HG02678 (cell line): ENCODE measurements around the gene MSI2.
"Not testable (repeated sequence)": the region's sequence is repeated elsewhere in the genome, so short reads cannot be mapped to it uniquely, and the experiment has no call there.

Experiments used
- ATAC-seq: cut with Tn5 transposase; IDR thresholded peaks from one replicate; pipeline ENCODE4 v1.9.1; 2021; ENCODE audit warnings: mild to moderate bottlenecking, moderate library complexity; ENCODE audit not compliant: unreplicated experiment

MSI2 gene

DNA sequence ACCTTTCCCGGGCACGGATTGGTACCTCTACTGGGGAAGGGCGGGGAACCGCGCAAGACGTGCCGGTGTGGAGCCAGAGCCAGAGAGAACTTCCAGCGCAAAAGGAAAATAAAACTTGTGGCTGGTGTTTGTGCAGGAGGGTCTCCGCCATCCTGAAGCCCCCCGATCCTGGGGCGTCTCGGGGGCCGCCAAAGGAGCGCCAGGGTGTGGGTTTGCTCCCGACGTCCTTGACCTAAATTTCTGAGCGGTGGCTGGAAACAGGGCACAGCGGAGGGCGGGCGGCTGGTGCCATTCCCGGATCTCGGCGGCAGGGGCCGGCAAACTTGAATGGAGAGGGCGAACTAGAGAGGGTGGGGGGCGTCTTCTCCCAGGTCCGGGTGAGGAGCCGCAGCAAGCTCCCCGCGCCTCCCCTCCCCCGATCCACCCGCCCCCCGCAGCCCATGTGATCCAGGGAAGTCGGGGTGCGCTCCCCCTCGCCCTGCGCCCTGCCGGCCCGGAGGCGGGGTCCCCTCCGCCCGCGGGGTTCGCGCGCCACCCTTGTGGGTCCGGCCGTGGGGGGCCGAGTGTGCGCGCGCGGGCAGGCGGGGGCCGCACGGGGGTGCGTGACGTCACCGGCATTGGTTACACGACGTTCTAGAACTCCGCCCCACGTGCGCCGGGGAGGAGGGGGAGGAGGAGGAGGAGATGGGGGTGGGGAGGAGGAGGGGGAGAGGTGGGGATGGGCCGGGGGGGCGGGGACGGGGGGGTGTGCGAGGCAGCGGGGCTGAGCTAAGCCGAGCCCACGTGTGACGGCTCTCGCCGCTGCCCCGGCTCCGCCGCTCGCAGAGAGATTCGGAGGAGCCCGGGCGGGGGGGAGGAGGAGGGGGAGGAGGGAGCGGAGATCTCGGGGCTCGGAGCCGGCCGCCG, at the start of gene MSI2:
MSI2 (plus strand) TSS at position 748 of the 906 bp plus-strand sequence. CDS start 220 bp downstream, outside the sequence.
- ATAC-seq = peak; percentile 76

DNA sequence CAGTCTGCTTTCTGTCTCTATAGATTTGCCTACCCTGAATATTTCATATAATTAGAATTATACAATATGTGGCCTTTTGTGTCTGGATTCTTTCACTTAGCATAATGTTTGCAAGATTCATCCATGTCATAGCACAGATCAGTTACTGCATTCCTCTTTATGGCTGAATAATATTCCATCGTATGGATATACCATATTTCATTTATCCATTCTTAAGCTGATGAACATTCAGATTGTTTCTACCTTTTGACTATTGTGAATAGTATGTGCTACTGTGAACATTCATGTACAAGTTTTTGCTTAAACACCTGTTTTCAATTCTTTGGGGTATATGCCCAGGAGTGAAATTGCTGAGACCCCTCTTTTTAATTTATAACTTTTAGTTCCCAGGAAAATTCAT, 49.4 kb upstream of the MSI2 start:
- no peak for ATAC-seq

DNA sequence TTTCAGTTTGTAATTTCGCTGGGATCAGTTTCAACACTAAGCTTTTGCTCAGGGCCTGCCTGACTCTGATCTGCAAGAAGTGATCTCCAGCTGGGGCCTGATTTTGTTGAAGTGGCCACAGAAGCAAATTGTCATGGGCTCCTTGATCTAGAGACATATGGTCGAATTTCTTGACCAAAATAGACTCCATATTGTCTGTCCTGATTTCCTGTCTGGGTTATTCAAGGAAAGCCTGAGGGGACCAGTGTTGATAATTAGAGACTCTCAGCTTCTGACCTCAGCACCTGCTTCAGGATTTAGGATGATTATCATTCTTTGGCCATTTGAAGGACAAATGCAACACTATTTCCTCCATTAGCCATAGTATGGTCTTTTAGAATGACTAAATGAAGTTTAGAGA, 48.9 kb upstream of the MSI2 start:
- ATAC-seq = no peak

DNA sequence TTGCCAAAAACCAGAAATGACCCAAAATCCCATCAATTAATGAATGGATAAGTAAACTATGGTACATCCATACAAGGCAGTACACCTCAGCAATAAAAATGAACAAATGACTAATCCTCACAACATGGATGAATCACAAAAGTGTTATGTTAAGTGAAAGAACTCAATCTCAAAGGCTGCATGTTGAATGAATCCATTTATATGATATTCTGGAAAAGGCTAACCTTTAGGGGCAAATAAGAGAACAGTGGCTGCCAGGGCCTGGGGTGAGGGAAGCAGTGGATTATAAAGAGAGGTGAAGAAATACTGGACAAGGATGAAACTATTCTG, 46.1 kb upstream of the MSI2 start:
- ATAC-seq = no peak

DNA sequence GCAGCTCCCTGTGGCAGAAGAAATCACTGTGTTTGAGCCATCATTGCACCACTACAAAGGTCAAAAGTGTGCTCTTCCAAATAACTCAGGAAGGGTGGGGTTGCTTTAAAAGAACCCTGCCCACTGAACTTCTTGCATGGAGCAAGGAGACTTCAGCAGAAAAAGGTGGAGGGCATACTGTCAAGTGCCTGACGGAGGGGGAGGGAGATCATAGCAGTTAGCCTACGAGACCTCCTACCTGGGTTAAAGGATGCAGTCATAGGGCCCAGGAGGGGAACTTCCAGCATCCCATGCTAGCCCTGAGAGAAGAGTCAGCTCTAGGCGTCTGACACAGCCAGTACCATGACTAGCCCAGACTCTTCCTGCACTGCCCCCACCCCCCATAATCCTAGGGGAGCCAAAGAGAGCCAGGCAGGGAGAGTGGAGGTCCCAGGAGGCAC, 45.3 kb upstream of the MSI2 start:
- no peak for ATAC-seq

DNA sequence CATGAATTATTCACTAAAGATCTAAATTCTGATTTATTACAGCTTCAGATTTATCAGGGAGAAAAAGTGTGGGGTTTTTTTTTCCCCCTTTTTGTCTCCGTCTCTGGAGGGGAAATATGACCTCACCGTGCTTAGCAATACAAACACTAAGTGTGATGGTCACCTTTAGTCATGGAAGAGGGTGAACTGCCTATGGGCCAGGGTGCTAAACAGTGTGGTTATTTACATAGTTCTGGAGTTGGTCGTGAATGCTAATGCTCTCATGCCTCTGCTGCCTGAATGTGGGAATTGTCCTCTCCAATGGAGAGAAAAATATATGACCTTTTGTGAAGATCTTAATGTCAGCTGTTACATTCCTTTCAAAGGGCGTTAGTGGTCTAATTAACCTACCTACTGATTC, 44.8 kb upstream of the MSI2 start:
- no peak for ATAC-seq

DNA sequence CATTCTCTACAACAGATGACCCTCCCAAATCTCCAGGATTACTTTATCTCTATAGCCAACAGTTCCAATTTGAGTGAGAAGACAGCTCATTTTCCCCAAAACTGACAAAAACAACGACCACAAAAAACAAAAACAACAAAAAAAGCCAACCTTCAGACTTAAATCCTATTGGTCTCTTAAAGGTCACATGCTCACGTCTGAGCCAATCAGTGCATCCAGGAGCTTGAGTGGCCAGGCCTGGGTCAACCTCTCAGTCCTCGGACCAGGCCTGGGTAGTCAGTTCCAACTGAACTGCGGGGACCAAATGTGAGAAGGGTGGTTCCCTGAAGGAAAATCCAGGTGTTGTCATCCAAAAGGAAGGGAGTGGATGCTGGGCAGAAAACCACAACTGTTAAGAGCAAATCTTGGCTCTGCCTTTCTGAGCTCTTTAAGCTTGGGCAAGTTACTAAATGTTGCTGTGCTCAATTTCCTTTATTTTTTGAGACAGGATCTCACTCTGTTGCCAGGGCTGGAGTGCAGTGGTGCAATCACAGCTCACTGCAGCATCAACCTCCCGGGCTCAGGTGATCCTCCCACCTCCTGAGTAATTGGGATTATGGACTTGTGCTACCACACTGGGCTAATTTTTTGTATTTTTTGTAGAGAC, 43.0 kb upstream of the MSI2 start:
- no peak for ATAC-seq

DNA sequence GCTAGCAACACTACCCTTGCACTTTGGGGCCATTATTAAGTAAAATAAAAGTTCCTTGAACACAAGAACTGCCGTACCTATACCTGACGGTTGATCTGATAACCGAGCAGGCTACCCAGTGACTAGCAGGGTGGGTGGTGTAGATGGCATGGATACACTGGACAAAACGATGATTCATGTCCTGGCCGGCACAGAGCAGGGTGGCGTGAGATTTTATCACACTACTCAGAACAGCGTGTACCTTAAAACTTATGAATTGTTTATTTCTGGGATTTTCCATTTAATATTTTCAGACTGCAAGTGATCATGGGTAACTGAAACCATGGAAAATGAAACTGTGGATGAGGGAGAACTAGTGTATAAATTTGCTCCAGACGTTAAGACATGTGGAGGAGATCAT, 41.0 kb upstream of the MSI2 start:
- no peak for ATAC-seq

DNA sequence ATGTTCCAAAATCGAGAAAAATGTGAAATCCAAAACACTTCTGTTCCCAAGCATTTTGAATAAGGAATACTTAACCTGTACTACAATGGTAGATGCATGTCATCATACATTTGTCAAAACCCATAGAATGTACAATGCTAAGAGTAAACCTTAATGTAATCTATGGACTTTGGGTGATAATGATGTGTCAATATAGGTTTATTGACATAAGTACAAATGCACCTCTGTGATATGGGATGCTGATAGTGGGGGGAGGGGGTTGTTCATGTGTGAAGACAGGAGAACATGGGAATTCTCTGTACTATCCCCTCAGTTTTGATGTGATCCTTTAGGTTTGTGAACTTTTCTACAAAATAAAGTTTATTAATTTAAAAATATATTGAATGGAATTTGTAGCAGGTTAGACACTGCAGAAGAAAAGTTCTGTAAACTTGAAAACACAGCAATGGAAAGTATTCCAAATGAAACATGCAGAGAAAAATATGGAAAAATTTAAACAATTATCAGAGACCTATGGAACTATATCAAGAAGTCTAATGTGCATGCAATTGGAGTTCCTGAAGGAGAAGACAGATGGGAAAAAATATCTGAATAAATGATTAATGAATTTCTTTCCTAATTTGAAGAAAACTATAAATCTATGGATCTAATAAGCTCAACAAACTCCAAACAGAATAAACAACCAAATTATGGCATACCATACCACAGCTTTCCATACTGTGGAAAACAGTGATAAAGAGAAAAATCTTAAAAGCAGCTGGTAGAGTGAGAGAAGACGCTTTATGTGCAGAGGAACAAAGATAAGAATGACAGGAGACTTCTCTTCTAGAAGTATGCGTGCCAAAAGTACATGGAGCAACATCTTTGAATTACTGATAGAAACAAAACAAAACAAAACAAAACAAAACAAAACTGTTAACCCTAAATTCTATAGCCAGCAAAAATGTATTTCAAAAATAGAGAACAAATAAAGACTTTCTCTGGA, 34.7 kb upstream of the MSI2 start:
- no peak for ATAC-seq

DNA sequence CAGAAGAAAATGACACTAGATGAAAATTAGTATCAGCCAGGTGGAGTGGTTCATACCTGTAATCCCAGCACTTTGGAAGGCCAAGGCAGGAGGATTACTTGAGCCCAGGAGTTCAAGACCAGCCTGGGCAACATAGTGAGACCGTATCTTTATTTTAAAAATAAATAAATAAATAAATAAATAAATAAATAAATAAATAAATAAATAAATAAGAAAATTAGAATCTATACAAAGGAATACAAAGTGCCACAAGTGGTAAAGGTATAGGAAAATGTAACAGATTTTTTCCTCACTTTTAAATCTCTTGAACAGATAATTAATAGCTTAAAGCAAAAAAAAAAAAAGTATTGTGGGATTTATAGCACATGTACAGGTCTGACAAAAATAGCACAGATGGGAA, 33.9 kb upstream of the MSI2 start:
- ATAC-seq = not testable (repeated sequence)

DNA sequence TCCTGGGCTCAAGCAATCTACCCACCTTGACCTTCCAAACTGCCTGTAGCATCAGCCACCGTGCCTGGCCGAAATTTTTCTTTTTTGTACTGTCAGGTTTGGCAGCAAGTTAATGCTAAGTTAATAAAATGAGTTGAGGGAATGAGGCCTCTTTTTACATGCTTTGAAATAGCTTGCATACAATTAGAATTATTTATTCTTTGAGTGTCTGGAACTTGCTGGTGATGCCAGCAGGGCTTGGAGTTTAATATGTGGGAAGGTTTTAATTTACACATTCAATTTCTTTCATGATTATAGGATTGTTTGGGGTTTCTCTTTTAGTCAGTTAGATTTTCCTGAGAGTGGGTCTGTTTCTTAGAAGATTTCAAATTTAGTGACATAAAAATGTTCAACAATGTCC, 31.2 kb upstream of the MSI2 start:
- no peak for ATAC-seq

DNA sequence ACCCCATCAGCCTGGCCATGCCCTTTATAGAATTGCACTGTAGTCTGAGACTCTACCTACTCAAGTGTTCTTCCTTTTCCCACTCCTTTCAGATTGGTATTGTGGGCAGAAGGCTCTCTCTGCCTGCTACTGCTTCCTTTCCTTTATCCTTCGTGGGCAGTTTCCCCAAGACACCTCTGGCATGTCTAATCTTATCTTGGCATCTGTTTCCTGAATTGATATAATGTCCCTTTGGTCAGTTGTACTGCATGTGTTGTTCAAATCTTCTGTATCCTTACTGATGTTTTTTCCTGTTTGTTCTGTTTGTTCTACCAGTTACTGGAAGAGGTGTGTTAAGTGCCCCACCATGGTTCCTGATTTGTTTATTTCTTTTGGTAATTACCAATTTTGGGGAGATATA, 29.5 kb upstream of the MSI2 start:
- ATAC-seq = no peak

DNA sequence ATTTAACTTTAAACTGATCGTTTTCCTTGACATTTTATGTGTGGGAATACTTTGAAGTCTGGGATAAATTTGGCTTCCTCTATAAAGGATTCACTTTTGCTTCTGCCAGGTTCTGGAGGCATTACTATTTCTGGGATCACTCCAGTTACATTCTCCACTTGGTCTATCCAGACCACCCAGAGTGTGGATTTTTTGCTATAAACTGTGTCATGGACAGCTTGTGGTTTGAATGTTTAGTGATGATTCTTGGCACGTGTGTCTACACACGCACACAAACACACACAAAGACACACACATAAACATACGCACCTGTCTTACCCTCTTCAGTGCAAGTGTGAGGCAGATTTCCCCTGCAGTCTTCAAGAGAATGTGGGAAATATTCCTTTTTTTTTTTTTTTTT, 27.4 kb upstream of the MSI2 start:
- no peak for ATAC-seq

DNA sequence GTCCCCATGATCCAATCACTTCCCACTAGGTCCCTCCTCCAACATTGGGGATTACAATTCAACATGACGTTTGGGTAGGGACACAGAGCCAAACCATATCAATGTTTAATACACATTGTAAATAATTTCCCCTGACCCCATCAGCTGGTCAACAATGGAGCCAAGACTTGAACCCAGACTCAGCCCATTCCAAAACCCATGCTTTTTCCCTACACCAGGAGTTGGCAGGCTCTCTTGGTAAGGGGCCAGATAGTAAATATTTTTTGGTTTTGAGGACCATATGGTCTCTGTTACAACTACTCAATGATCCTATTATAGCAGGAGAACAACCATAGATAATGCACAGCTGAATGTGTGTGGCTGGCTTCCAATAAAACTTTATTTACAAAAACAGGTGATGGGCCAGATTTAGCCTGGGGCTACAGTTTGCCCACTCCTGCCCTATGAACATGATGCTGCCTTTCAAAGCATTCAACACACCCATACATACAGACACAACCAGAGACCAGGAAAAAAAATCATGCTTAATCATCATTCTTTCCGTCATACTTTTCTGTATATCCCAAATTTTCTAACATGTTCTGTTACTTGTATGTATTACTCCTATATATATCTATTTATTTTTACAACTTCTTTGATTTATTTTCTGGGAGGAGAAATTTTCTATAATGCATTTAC, 22.1 kb upstream of the MSI2 start:
- no peak for ATAC-seq

DNA sequence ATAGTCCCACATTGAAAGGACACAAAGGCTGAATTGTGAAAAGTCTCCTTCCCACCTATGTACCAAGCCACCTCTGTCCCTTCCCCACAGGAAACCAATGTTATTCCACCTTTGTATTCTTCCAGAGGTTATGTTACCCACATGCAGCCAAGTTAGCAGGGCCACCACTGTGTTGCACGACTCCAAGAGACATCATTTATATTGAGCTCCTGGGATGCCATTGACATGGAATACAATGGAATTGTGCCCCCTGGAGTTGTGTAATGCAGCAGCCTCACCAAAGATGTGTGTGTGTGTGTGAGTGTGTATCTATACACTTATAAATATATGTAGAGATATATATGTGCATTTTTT, 21.6 kb upstream of the MSI2 start:
- no peak for ATAC-seq

DNA sequence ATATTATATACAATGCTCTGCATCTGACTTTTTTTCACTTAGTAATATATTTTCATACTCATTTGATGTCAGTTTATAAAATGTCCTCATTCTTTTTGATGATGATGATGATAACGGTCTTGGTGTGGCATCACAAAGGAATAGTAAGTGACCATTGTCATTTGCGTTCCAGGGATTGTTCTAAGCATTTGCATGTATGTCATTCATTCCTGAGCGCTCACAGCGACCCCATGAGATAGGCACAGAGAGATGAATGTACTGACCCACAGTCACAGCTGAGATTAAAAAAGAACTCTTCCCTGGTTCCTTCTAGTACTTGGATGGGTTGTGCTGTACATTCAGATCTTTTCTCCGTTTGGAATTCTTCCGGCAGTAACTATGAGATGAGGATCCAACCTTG, 21.2 kb upstream of the MSI2 start:
- no peak for ATAC-seq

DNA sequence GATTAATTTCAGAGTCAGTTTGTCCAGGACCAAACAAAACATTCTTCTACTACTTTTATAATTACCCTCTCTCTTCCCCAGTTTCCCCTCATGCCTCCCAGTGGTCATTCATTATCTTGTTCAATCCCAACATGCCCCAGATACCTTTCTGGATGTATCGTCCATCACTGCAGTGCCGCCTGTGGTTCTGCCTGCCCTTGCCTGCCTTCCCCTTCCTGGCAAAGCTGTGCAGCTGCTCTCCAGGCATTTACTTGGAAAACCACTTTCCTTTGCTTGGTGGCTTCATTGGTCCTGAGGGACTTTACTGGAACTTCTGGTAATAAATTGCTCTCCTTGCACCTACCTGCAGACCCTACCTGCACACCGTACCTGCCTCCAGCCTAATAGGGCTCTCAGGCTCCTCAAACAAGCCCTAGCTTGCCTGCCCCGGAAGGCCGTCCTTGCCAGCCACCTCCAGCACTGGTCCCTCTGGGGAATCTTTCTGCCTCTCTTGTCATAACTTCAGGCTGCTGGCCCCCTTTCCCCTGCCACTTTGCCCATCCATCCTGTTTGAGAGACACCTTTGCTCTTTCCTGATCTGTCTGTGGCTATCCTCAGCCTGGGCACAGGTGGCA, 19.5 kb upstream of the MSI2 start:
- no peak for ATAC-seq

DNA sequence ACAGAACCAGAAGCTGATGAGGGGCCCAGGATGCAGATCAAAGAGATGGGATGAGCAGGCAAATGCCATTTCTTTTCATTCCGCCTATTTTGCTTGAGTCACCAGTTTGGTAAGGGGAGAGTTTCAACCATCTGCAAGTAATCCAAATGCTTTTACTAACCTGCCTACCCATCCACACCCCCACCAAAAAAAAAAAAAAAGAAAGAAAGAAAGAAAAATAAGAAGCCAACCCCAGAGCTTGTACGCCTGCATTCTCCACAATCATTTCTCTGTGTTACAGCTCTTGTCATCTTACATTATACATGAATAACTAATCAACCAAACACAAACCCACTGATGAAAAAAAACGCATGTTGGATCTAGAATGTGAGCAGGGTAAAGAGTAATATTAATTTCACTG, 15.7 kb upstream of the MSI2 start:
- ATAC-seq = no peak

DNA sequence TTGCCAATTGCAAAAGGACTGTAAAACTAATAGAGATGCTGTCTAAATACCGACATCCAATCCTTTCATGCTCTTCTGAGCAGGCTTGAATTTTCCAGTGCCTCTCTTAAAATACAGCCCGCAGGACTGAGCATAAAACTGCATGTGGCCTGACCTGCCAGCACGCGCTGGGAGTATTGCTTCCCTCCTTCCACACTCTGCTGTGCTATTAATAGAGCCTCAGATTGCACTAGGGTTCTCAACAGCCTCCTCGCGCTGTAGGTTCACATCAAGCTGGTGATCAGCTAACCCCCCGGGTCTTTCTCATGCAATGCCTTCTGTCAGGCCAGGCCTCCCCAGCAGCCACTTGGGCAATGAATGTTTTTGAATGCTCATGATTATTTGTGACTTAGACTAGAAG, 14.2 kb upstream of the MSI2 start:
- ATAC-seq = no peak

DNA sequence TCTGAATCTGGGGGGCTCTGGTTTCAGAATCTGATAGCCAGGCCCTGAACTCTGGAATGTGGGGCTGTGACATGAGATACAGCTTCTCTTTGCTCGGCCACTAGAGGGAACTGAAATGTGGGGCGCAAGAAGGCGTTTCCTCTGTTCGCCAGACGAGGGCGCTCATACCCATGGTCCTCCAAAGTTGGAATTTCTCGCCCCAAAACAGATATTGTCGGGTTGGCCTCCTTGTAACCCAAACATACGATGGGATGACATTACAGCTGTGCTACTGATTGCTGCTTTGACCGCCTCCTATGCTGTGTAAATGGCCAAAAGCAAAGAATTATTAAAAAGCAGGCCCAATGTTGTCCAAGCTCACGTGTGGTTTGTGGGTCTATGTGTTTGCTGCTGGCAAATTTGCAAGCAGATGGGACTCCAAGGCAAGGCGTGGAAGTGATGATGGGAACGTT, 13.1 kb upstream of the MSI2 start:
- peak; percentile 48 for ATAC-seq
